NCI-H460 (cell line): ENCODE data around the gene RAC3. TPM values are rescaled to one million over a fixed set of nuclear protein-coding genes. Genes with fewer than 3 reads are reported as not detected.

Experiments
- DNase-seq: peaks from one replicate; pipeline ENCODE4 v3.0.0-alpha.2; 2016; ENCODE audit warnings: low read depth; ENCODE audit errors: extremely low read depth
- total RNA-seq: library from RNA; depleted of rRNA; stranded (reverse); fragments of >200 nt; shearing (Covaris generic); gene quantifications from 2 replicates; pipeline ENCODE4 v1.2.3, GENCODE V29; 2014

The RAC3 gene
- total RNA-seq, 1 experiment from 2014 or later: 19.0 TPM

DNA sequence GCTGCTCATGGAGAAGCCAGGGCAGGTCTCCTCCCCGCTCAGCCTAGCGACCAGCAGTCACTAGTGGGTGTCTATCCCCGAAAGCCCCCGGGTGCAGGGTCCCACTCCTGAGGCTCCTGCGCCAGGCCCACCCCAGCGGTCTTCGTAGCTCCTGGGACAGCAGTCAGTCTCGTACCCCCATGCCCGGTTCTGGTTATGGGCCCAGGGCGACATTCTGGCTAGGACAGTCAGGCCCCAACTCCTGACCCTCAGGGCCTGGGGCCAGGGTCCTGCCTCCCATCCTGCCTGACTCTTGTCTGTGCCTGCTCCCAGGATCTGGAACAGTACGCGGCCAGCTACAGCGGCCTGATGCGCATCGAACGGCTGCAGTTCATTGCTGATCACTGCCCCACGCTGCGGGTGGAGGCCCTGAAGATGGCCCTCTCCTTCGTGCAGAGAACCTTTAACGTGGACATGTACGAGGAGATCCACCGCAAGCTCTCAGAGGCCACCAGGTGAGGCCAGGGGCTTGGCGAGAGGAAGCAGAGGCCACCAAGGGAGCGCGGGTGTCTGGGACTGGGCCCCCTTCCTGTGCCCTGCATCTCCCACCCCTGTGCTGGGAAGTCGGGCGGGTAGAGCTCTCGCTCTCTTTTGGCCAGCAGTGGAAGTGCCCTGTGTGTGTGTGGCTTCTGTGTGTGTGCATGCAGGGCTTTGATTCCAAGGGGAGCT lies 22.2 kb downstream of the RAC3 start:
- DNase-seq: no peak

DNA sequence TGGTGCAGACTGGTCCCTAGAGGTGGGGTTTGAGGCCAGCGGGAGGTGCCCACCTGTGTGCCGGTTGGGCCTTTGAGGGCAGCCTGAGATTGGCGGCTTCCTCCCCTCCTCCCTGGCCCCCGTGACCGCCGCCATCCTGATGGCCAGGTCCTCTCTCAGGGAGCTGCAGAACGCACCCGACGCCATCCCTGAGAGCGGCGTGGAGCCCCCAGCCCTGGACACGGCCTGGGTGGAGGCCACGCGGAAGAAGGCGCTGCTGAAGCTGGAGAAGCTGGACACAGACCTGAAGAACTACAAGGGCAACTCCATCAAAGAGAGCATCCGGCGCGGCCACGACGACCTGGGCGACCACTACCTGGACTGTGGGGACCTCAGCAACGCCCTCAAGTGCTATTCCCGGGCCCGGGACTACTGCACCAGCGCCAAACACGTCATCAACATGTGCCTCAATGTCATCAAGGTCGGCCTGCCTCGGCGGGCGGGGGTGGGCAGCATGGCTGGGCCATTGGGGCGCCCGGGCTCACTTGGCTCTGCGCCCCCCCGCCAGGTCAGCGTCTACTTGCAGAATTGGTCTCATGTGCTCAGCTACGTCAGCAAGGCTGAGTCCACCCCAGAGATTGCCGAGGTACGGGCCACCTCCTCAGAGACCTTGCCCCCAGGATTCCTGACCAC lies 23.0 kb downstream of the RAC3 start:
- no peak for DNase-seq

DNA sequence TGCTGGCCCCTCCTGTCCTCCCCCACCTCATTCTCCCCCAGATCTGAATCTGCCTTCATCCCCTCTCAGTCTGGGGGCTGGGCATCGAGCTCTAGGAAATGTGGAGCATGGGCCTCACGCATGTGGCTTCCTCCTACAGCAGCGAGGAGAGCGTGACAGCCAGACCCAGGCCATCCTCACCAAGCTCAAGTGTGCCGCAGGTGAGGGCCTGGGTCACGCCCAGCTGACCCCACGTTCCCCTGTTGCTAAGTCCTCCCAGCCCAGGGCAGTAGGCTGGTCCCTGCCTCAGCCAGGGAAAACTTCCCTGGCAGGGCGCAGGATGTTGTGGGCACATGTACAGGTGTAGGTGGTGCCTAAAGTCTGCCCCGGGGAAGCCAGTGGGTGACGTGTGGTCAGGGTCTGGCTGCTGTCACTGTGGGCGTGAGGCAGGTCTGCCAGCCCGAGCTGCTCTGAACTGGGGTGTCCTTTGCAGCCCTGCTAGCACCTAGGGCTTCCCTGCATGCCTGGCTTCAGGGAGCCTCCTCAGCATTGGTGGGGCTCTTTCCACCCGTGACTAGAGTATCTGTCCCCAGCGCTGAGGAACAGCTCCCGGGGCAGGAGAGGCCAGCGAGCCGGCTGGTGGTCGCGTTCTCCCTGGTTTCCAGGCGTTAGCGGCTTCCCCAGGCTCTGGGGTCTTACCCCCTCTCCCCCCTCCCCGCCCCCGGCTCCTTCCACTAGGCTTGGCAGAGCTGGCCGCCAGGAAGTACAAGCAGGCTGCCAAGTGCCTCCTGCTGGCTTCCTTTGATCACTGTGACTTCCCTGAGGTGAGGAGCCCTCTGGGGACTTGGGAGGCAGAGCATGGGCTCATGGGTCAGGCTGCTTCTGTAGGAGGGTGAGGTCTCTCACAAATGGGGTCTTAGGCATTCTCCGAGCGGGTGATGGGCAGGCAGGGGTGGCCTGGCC lies 23.8 kb downstream of the RAC3 start:
- DNase-seq: no peak

DNA sequence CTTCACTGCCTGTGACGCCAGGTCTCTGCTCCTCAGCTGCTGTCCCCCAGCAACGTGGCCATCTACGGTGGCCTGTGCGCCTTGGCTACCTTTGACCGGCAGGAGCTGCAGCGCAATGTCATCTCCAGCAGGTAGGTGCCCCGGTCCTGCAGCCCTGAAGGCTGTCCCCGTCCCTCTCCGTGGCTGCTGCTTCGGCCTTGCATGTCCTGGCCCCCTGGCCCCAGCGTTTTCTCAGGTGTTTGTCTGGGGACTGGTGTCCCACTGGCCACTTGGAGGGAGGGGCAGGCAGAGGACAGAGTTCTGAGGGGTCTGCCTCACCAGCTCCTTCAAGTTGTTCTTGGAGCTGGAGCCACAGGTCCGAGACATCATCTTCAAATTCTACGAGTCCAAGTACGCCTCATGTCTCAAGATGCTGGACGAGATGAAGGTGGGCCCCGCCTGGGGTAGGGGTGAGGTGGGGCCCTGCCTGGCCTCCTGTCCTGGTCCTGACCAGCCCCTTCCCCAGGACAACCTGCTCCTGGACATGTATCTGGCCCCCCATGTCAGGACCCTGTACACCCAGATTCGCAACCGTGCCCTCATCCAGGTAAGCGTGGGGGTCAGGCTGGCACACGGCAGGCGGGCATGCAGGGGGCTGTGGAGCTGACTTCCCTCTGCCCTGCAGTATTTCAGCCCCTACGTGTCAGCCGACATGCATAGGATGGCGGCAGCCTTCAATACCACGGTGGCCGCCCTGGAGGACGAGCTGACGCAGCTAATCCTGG lies 24.7 kb downstream of the RAC3 start:
- DNase-seq: no peak

DNA sequence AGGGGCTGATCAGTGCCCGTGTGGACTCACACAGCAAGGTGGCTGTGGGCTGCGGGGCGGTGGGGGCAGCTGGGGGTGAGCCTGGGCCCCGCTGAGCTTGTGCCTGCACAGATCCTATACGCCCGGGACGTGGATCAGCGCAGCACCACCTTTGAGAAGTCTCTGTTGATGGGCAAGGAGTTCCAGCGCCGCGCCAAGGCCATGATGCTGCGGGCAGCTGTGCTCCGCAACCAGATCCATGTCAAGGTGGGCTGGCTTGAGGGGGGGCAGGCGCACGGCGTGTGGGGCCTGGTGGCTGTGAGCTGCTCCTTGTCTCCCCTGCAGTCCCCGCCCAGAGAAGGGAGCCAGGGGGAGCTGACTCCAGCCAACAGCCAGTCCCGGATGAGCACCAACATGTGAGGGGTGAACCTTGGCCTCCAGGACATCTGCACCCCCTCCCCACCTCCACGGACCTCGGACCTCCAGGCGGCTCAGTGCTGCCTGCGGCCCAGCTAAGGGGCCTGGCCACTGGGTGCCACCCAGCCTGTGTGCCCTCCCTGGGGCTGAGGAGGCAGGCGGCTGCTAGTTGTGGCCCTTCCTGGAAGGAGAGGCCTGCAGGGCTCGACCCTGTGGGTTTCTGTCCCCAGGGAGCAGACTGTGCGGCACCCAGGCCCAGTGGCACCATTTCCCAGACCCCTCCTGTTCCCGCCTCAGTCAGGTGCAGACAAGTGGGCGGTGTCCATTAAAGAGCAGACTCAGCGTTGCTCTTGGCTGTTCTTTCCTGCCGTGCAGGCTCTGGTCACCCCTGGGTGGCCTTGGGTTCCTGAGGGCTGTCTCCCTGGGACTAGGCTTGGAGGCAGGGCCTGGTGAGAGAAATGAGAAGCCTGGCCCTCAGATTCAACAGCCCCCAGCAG lies 25.5 kb downstream of the RAC3 start:
- no peak for DNase-seq

DNA sequence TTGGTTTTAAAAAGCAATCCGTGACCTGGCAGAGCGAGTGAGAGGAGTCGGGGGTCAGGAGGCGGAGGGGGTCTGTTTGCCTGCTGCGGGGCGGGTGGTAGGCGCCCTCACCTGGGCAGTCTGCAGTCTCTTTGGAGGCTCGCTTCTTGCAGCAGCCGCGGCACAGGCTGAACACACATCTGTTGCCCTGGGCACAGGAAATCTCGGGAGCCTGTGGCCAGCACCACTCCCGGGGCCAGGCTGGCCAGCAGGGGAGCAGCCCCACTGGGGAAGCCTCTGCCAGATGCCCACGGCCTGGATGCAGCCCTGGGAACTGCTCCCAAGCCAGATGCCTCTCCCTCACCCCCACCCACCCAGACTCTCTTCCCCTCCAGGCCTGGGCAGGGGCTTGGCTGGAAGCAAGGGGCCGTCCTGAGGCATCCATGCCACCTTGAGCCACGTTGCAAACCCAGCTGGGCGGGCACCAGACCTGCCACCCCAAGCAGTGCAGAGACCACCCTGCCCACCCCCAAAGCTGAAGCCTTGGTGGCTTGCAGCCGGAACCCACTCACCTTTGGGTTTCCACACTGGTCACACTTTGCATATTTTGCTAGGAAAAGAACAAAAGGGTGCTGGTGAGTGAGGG lies 26.9 kb downstream of the RAC3 start:
- no peak for DNase-seq

DNA sequence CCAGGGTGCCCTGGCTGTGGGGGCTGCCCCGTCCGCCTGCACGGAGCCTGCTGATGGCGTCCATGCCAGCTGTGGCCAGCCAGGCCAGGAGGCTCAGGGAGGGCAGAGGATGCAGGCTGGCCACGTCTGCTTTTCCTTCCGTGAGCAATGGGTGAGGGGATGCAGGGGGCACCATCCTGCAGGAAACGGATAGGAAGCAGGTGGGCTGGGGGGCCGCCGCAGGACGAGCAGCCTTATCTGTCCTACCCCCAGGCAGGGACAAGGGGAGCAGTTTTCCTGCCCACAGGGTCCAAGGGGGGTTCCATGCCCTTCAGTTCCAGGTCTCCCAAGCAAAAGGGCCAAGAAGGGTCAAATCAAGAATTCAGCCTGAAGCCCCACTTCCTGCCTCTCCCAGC lies 27.4 kb downstream of the RAC3 start:
- DNase-seq: no peak

DNA sequence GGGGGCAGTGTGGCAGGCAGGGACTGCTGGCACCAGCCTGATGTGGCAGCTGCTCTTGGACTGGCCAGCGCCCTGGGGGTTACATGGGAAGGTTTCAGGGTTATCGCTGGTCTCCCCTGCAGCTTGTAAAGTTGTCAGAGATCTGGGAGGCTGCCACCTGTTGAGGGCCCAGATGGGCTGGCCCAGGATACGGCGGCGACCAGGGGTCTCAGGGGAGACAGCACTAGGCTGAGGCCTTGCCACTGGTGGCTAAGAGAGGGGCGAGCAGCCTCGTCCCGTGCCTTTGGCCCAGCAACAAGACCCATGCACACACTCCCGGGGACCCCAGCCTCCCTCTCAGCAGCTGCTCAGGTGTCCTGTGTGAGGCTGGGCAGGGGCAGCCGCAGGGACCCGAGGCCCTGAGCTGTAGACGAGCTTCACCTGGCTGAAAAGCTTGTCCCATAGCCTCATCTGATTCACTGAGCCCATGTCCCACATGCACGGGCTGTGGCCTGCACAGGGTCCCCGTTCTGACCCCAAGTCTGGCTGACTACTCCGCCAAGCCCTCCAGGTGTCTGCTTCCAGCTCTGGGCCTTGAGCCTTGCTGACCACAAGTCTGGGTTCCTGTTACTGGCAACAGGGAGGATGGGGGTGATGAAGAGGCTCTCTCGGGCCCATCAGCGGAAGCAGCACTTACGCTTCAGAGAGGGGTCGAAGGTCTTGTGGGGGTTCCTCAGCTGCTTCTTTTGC lies 28.0 kb downstream of the RAC3 start:
- DNase-seq: no peak

DNA sequence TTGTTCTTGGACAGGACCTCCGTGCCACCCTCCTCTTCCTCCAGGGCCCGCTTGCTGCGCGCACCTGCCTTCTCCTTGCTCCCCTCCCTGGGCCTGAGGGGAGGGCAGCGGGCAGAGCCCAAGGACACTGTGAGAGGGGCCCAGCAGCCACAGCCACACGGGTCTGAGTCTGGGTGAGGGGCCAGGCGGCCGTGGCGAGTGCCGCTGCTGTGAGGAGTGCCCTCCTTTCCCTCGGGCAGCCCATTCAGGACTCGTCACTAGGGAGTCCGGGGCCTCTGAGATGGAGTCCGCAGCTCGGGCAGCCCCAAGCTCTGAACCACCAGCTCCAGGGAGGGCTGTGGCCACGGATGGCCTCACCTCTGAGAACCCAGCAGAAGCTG lies 28.5 kb downstream of the RAC3 start:
- DNase-seq: no peak

DNA sequence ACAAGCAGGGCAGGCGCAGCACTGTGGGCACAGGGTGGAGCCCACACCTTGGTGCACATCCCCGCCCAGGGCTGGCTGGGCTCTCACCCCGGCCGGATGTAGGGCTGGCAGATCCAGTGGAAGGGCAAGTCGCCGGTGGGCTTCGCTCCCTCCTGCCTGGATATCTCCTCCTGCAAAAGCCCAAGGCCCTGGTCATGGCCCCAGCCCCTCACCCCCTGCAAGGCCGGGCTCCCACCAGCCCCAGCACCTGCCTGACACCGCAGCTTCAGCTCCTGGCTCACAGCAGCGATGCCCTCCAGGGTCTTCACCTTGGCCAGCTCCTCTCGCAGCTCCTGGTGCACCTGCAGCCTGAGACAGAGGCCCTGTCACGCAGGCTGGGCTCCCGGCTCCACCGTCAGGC lies 29.1 kb downstream of the RAC3 start:
- no peak for DNase-seq

DNA sequence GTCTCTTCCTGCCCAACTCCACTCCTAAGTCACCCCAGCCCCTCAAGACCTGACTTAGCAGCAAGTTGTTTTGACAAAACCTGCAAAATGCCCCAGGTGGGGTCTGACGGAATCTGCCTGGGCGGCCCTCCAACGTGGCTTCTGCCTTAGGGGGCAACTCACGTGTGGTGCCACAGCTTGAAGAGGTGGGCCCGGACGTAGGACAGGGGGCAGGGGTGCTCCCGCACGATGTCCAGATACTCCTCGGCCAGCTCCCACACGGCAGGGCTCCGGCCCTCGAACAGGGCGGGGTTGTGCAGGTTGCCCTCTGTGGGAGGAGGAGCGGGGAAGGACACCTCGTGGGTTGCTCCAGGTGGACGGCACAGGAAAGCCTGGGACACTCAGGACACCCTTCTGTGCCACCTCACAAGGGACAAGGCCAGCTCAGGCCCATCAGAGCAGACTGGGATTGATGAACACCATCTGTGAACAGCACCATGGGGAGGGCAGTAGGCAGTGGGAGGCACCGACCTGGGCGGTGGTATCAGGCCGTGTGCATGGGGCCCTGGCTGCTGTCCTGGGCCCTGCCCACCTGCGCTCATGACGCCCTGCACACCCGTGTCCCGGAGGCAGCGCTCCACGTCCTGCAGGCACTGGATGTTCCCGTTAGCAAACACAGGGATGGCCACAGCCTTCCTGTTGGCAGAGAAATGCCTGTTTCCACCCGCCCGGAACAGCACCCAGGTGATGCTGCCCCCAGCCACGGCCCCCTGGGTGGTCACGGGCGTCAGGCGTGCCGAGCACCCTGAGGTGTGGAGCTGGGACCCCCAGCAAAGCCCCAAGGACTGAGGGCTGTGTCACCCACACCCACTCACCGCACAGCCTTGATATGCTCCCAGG lies 29.8 kb downstream of the RAC3 start:
- no peak for DNase-seq

DNA sequence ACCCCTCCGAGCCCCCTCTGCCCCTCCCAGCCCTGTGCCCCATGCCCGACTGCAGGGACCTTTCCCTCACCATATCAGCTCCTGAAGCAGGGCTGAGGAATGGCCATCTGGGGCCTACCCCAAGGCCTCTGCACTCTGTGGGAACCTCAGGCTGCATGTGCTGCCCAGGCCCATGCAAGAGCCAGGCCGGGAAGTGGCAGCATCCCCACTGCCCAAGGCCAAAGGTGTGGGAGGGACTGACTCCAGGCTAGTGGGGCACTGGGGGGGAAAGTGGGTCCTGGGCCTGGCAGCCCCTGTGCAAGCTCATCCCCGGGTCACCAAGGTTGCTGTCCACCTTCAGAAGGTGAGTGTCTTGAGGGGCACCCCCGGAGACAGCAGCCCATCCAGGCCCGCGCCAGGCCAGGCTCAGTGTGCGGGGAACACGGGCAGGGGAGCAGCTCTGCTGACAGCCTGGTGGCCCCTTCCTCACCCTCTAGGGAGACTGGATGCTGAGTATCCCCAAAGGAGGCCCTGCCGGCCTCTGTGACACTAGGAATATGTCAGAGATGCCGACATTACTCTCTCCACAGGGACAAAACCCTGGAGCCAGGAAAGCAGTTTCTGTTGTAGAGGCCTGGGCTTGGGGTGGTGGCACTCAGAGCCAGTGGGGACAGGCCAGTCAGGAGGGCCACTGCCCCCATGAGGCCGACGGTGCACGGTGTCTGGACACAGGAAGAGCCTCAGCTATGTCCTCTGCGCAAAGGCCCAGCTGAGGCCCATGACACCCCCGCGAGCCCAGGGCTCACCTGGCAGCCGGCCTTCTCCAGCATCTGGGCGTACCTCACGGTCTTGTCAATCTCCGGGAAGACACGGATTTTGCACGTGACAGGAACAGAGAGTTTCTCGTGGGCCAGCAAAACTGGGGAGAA lies 30.9 kb downstream of the RAC3 start:
- DNase-seq: no peak

DNA sequence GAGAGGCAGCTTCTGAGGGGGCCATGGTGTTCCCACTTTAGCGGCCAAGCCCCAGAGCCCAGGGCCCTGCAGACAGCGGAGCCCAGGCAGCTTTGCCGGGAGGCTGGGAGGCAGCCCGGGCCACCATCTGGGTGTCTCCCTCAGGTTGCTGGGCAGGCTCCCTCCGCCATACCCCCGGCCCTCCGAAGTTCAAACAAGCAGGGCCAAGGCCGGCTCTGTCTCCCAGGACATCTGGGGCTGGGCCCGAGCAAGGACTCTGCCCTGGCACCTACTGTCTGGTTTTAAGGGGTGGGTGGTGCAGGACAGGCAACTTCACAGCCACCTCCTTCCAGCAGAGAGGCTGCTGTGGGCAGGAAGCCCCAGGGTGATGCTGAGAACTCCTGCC lies 31.5 kb downstream of the RAC3 start:
- DNase-seq: no peak

DNA sequence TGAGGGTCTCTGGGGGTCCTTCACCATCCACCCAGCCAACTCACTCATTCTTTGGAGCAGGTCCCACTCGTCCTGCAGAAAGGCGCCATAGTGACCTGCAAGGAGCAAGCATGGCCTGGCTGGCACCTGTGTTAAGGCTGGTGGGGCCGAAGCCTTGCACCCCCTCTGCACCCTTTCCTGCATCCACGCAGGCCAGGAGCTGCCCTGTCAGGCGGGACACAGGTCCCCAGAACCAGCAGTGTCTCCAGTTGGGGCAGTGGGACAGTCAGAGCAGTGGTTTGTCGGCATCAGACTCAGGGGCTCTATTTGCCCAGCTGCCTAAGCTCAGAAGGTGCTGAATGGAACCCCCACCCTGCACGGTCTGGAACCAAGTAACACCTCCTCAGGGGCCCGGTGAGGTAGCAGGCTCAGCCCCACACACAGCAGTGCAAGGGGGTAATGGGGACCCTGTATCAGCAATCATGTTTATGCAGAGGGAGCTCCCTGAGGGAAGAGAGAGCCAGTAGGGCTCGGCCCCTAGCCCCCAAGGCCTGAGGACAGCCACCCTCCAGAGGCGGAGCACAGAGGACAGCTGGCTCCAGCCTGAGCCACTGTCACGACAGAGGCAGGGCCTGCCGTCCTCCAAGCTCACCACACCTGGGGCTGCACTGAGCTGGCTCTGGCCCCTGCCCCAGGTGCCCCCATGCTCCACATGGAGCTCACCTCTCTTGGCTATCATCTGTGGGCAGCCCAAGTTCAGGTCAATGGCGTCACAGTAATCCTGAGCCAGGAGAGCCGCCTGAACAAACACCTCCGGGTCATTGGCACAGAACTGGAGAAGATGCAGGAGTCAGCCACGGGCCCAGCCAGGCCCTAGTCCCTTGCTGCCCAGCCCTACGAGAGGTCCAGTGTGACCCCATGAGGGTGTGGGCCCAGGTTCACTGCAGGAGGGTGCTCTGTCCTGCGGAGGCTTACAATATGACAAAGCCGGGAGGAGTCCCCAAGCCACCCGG lies 32.2 kb downstream of the RAC3 start:
- no peak for DNase-seq

DNA sequence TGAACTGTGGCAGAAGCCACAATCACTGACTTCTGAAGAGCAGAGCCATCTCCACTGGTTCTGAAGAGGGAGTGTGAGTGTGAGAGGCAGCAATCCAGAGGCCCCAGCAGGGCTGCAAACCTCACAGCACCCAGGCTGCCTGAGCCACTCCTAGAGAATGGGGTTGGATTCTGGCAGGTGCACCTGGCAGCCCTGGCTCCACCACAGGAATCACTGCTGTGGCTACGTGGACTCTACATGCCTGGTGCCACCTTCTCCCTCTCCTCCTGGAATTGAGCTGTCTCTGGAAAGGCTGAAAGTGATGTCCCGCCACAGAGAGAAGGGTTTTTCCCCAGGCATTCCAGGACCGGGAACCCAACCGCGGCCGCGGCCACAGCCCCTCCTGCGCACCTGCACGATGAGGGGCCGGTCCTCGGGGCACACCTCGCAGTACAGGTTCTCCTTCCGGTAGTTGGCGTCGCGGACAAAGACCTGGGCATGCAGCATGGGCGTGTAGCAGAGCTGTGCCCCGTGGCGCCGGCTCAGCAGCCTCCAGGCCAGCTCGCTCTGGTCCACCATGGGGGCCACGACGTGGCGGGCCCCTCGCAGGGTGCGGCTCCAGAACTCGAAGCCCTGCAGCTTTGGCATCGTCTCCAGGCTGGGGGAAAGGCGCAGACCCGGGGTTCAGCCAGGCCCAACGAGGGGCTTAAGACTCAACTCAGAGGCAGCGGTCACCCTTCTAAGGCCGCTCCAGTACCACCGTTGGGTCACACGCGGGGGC lies 33.1 kb downstream of the RAC3 start:
- no peak for DNase-seq
